ENCODE measurements around the gene RAB30. TPM values are rescaled to one million over a fixed set of nuclear protein-coding genes. Genes with fewer than 3 reads are reported as not detected.

RAB30 gene
- total RNA-seq, 1 donor from 2014 or later, result 15.4 TPM

GRCh38 chr11:82980947-82981346 is 90.8 kb downstream of the RAB30 start:
- Mint-ChIP-seq H3K4me1 (peaks cover 14% of the 10 kb centered on the region), H3K27me3 (ENCODE audit: low read depth) (no peaks in the 10 kb centered on the region), H3K27ac (ENCODE audit: unreplicated experiment) (no peak overlapping the region), H3K36me3 (ENCODE audit: low read depth) (peaks cover 20% of the 10 kb centered on the region), H3K9me3 (peaks cover 3% of the 10 kb centered on the region), H3K4me3 (no peak overlapping the region)
- TF ChIP-seq, protein P1, sequence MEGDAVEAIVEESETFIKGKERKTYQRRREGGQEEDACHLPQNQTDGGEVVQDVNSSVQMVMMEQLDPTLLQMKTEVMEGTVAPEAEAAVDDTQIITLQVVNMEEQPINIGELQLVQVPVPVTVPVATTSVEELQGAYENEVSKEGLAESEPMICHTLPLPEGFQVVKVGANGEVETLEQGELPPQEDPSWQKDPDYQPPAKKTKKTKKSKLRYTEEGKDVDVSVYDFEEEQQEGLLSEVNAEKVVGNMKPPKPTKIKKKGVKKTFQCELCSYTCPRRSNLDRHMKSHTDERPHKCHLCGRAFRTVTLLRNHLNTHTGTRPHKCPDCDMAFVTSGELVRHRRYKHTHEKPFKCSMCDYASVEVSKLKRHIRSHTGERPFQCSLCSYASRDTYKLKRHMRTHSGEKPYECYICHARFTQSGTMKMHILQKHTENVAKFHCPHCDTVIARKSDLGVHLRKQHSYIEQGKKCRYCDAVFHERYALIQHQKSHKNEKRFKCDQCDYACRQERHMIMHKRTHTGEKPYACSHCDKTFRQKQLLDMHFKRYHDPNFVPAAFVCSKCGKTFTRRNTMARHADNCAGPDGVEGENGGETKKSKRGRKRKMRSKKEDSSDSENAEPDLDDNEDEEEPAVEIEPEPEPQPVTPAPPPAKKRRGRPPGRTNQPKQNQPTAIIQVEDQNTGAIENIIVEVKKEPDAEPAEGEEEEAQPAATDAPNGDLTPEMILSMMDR (conservative IDR thresholded peaks at IDR 0.05), result no peak
- no peak for DNase-seq (ENCODE audit: low read depth, low spot score)

- H3K9me3 Mint-ChIP-seq, result peaks cover 3% of the 10 kb centered on the region
- TF ChIP-seq, protein P1 (conservative IDR thresholded peaks at IDR 0.05), result no peak
- H3K4me1 Mint-ChIP-seq, result peaks cover 16% of the 10 kb centered on the region
- no peak for DNase-seq (ENCODE audit: low read depth, low spot score)
- H3K4me3 Mint-ChIP-seq, result no peak overlapping the region
- no peak overlapping the region for H3K27ac Mint-ChIP-seq (ENCODE audit: unreplicated experiment)
- no peaks in the 10 kb centered on the region for H3K27me3 Mint-ChIP-seq (ENCODE audit: low read depth)
- peaks cover 20% of the 10 kb centered on the region for H3K36me3 Mint-ChIP-seq (ENCODE audit: low read depth)
These were observed 91.4 kb downstream of the RAB30 start for GRCh38 chr11:82980292-82980691.

- no peak for DNase-seq (ENCODE audit: low read depth, low spot score)
- no peak overlapping the region for H3K27ac Mint-ChIP-seq (ENCODE audit: unreplicated experiment)
- TF ChIP-seq, protein P1 (conservative IDR thresholded peaks at IDR 0.05), result no peak
- H3K4me1 Mint-ChIP-seq, result peaks cover 18% of the 10 kb centered on the region
- H3K36me3 Mint-ChIP-seq (ENCODE audit: low read depth), result peaks cover 20% of the 10 kb centered on the region
- H3K9me3 Mint-ChIP-seq, result peaks cover 3% of the 10 kb centered on the region
- H3K27me3 Mint-ChIP-seq (ENCODE audit: low read depth), result no peaks in the 10 kb centered on the region
- no peak overlapping the region for H3K4me3 Mint-ChIP-seq
These were observed 91.9 kb downstream of the RAB30 start for GRCh38 chr11:82979824-82980223.

- TF ChIP-seq, protein P1 (conservative IDR thresholded peaks at IDR 0.05), result no peak
- Mint-ChIP-seq H3K4me1 (peaks cover 12% of the 10 kb centered on the region), H3K4me3 (no peak overlapping the region), H3K9me3 (no peaks in the 10 kb centered on the region), H3K36me3 (ENCODE audit: low read depth) (peaks cover 13% of the 10 kb centered on the region), H3K27me3 (ENCODE audit: low read depth) (no peaks in the 10 kb centered on the region), H3K27ac (ENCODE audit: unreplicated experiment) (no peak overlapping the region)
- DNase-seq (ENCODE audit: low read depth, low spot score), result no peak
These were observed 93.1 kb downstream of the RAB30 start for GRCh38 chr11:82978422-82979099.

- Mint-ChIP-seq H3K4me1 (peaks cover 12% of the 10 kb centered on the region), H3K27me3 (ENCODE audit: low read depth) (no peaks in the 10 kb centered on the region), H3K9me3 (no peaks in the 10 kb centered on the region), H3K27ac (ENCODE audit: unreplicated experiment) (no peak overlapping the region), H3K4me3 (no peak overlapping the region), H3K36me3 (ENCODE audit: low read depth) (peaks cover 8% of the 10 kb centered on the region)
- DNase-seq (ENCODE audit: low read depth, low spot score), result no peak
- TF ChIP-seq, protein P1 (conservative IDR thresholded peaks at IDR 0.05), result no peak
These were observed 94.9 kb downstream of the RAB30 start for GRCh38 chr11:82976786-82977185.
